HG02571 (cell line): Measurements from ENCODE around the gene RANGAP1.
A peak's percentile ranks its signal among the peaks of the same experiment; 100 is the strongest.
"Not testable (repeated sequence)": the region's sequence is repeated elsewhere in the genome, so short reads cannot be mapped to it uniquely, and the experiment has no call there.

Source experiments
- ATAC-seq: cut with Tn5 transposase; IDR thresholded peaks from one replicate; pipeline ENCODE4 v1.9.1; 2021; ENCODE audit warnings: mild to moderate bottlenecking, moderate library complexity; ENCODE audit not compliant: unreplicated experiment

RANGAP1 gene

DNA sequence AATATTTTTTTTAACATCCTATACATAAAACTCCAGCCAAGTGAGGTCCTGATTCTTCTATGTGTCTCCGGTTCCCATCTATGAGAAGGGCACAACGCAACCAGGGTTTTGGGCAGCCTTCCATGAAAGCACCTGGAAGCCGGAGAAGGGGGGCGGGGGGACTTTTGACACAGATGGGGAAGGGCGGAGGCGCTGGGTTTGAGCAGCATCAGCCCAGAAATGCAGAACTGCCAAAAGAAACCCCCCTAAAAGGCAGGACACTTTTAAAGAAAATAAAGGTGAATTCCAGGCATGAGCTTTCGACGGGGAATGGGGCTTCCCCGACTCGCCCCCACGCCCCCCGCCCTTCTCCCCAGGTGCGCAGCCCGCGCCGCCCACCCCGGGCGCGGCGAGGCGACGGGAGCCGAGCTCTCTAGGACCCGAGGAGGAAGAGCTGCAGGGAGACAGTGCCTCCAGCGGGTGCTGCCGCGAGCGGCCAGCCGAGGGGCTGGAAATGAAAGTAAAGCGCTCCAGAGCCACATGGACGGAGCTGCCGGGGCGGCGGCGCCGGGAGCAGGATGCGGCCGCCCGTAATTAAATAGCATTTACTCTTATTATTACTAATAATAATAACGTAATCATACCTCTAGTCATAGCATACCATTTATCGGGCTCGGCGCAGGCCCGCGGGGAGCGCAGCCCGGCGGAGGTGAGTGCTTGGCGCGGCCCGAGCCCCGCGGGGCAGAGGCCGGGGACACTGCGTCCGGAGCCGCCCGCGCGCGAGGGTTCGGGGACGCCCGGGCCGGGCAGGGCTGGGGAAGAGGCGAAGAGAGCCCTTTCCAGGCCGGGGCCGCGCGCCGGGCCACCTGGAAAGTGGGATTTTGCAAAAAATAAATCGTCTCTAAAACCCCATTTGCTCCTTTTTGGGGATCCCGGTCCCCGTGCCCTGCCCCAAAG is 15.4 kb upstream of the RANGAP1 start, which contains the start of gene ZC3H7B:
Gene ZC3H7B (plus strand): TSS at position 441 of the 936 bp plus-strand sequence. CDS start 19,136 bp downstream, outside the sequence.
- peak; percentile 83 for ATAC-seq

DNA sequence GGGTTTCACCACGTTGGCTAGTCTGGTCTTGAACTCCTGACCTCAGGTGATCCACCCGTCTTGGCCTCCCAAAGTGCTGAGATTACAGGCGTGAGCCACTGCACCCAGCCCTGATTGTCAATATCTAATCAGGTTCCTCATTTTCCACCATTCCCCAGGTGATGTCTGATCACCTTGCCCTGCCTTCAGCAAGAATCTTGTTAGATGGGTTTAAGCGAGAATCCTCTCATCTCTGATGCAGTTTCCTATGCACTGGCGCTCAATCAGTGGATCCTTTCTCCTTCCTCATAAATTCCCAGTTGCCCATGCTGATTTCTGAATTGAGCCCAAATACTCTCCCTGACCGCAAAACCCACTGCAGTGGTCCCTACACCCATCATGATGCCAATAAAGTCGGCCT is 14.7 kb upstream of the RANGAP1 start:
- no peak for ATAC-seq

DNA sequence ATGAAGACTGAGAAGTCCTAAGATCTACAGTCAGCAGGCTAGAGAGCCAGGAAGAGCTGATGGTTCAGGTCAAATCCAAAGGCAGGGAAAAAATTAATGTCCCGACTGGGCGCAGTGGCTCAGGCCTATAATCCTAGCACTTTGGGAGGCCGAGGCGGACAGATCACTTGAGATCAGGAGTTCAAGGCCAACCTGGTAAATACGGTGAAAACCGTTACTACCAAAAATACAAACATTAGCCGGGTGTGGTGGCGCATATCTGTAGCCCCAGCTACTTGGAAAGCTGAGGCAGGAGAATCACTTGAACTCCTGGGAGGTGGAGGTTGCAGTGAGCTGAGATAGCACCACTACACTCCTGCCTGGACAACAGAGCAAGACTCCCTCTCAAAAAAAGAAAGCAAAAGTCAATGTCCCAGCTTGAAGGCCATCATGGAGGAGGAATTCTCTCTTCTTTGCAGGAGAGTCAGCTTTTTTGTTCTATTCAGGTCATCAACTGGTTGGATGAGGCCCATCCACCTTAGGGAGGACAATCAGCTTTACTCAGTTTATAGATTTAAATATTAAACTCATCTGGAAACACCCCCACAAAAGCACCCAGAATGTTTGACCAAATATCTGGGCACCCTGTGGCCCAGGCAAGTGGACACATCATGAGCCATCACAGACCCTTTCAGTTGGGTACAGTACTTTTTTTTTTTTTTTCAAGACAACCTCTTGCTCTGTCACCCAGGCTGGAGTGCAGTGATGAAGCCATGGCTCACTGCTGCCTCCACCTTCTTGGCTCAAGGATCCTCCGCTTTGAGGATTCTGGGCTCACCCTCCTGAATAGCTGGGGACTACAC is 11.1 kb upstream of the RANGAP1 start:
- ATAC-seq = no peak

DNA sequence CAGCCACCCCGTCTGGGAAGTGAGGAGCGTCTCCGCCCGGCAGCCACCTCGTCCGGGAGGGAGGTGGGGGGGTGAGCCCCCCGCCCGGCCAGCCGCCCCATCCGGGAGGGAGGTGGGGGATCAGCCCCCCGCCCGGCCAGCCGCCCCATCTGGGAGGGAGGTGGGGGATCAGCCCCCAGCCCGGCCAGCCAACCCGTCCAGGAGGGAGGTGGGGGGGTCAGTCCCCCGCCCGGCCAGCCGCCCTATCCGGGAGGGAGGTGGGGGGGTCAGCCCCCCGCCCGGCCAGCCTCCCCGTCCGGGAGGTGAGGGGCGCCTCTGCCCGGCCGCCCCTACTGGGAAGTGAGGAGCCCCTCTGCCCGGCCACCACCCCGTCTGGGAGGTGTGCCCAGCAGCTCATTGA is 8.8 kb upstream of the RANGAP1 start:
- ATAC-seq = not testable (repeated sequence)

DNA sequence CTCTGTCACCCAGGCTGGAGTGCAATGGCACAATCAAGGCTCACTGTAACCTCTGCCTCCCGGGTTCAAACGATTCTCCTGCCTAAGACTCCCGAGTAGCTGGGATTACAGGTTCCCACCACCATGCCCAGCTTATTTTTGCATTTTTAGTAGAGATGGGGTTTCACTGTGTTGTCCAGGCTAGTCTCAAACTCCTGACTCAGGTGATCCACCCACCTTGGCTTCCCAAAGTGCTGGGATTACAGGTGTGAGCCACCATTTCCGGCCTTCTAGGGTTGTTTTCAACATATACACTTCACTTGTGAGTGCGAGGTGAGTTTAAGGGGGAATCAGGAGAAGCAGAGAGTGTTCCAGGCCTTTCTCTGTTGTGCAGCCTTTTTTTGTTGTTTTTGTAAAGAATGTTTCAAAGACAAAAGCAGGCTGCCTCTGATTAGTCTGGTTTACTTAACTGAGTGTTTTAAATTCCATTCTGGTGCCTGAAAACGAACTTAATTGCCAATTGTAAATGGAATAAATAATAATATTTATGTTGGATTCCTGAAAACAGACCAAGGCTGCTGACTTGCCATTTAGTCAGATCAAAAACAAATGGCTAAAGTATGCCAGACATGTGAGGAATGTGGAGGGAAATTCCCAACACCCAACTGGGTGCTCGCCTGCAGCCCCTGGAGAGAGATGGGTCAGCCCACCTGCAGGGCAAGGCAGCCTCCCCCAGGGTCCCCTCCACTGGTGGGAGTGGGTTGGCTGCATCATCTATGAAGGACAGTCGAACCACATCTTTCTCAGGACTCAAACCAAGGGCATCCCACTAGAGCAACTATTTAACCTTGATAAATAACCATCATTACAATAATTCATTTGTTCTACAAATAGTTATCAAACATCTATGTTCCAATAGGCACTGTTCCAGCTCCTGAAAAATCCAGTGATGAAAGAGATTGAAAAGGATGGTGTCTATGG is 4.6 kb upstream of the RANGAP1 start:
- ATAC-seq = no peak

DNA sequence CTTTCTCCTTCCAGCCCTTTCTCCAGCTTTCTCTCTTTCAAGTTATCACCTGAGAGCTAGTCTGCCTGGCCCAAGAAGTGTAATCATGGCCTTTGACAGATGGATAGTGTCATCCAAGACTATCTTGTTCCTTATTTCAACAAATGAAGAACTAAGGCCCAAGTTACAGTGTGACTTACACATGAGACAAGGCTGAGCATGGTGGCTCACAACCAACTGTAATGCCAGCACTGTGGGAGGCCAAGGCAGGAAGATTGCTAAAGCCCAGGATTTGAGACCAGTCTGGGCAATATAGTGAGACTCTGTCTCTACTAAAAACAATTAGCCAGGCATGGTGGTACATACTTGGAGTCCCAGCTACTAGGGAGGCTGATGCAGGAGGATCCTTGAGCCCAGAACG is 3.7 kb upstream of the RANGAP1 start:
- no peak for ATAC-seq

DNA sequence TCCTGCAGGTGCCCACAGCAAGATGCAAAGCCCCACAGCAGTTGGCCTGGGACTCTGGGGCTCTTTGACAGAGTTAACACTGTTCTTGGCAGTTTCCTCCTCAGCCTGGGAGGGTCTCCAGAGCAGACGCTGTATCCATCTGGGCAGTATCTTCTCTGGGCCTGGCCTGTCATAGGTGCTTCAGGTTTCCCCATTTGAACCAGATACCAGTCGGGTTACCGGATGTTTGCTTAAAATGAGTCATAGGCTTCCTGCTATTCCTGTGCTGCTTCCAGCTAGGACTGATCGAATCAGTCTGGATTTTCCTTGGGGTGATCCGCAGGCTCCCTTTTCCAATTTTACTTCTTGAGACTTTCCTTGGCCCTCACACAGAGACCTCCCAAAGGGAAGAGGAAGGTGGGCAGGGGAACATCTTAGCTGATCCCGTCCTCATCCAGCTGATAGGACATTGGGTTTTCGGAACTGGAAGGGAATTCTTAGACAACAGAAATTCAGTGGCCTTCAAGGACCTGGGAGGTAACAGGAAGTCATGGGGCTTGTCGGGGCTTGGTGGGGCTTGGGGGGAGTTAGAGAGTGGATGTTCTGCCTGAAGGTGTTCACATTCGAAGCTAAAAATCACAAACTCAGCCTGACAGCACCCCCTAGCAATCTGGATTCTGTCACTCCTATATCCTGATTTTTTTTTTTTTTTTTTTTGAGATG is 2.4 kb upstream of the RANGAP1 start:
- no peak for ATAC-seq

DNA sequence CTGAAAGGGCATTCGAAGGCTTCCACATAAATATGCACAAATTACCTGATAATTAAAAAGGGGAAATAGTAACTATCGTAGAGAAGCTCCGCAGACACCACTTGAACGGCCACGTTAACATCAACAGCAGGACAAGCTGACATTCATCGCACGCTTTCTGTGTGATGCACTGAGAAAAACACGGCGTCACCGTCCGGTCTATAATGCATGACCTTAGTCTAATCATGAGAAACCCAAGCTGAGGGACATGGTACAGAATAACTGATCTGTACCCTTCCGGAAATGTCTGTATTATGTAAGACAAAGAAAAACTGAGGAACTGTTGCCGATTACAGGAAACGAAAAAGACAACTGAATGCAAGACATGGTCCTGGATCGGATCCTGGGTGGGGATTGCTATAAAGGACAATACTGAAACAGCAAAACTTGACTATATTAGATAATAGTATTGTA is 678 bp upstream of the RANGAP1 start:
- ATAC-seq = peak; percentile 5

DNA sequence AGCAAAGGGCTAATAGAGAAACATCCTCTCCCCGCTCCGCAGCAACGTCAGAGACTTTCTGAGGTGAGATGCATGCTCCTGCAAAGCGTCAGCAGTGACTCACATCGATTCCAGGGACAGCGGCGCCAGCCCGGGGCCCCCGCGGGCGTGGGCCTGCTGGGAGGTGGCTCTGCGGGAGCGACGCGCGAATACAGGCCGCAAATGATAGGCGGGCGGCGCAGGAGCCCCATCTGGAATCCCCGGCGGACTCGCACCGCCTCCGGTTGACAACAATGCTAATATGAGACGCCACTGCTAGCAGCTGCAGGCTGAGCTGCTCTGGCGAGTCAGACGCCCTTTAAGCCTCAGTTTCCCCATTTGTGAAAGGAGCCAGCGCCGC is 557 bp downstream of the RANGAP1 start:
- no peak for ATAC-seq

DNA sequence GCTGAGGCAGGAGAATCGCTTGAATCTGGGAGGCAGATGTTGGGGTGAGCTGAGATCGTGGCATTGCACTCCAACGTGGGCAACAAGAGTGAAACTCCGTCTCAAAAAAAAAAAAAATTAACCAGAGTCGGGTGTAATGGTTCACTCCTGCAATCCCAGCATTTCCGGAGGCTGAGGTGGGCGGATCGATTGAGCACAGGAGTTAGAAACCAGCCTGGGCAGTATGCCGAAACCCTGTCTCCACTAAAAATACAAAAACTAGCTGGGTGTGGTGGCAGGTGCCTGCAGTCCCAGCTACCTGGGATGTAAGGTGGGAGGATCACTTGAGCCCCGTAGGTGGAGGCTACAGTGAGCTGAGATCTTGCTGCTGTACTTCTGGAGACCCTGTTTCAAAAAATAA is 1.5 kb downstream of the RANGAP1 start:
- no peak for ATAC-seq

DNA sequence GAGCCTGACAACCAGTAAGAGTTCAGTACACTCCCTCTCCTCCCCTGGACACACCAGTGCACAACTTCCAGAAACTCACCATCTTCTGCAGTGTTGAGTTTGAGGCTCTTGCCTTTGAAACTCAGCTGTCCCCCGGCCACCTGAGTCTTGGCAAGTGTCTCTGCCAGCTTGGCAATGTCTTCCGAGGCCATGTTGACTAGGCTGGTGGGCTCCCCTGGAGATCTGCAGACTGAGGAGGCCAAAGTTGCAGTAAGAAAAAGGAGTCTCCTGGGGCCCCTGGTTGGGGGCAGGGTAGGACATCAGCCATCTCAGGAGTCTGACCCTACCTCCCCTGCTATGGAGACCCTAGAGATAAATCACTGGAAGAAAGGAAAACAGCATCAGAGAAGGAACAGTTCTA is 5.1 kb downstream of the RANGAP1 start:
- ATAC-seq = no peak

DNA sequence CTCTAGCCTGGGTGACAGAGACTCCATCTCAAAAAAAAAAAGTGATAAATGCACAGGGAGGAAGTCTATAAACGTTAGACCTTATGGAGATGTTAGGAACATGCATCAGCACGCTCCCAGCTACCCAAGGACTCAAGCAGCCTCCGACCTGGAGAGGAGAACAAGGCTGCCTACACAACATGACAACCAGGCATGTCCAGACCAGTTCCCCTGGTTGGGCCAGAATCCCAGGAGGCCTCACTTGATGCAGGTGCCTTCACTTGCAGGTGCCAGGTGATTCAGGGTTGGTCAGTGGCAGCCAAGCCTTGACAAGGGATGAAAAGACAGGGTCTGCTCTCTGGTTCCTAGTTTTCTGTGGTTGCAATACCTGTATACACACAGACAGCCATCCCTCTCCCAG is 5.9 kb downstream of the RANGAP1 start:
- no peak for ATAC-seq

DNA sequence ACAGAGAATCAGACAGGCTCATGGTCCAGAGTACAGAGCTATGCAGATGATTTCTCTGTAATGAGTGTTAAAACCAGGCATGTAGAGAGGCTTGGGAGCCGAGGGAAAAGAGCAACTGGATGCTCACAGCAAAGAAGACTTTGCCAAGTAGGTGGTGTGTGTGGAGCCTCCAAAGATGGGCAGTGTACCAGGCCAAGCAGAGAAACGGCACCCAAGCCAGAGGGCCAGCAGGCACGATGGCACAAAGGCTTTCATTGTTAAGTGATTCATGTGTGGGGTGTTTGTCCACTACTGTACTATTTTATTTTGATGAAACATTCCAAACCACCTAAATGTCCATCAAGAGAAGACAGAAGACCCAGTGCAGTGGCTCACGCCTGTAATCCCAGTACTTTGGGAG is 11.1 kb downstream of the RANGAP1 start:
- ATAC-seq = no peak

DNA sequence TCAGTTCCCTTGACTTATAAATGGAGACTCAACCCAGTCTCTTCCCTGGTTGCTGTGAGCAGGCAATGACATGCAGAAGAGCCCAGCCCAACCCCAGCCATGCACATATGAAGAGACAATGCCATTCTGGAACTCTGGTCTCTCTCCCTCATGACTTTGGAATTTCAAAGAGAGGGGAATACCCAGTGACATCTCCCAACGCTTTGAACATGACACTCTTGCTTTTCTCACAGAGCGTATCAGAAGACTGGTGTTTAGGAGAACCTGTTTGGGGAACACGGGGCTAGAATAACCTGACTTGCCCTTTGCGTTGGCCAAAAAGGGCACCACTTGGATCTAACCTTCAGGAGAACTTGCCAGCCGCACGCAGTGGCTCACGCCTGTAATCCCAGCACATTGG is 12.9 kb downstream of the RANGAP1 start:
- ATAC-seq = no peak

DNA sequence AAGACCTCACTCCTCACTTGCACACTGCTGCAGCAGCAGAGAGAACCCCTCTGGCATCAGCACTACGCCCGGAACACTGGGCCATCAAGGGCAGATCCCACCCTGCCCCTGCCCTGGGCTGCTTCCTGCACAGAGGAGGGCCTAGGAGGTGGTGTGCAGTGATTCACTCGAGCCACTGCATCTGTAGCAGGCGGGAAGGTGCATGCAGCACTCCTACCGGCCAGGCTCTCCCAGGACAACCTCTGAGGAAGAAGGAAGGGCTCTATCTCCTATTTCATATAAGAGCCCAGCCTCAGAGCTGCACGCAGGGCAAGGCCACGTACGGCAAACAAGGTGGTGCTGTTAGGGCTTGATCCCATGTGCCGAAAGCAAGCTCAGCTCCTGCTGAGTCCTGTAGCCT is 14.2 kb downstream of the RANGAP1 start:
- no peak for ATAC-seq

DNA sequence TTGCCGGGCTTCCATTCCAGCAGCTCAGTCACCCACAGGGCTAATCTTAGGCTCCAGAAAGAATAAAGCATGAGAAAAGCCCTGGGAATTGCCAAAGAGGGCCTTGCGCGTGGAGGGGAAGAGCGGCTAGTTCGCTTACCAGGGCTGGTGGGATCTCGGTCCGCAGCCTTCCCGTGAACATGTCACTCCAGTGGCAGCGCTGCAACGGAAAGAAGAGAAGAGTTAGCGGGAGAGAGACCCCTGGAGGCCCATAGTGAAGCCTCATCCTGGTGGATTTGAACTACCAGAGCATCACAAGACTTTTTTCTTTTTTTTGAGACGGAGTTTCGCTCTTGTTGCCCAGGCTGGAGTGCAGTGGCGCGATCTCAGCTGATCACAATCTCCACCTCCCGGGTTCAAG is 18.0 kb downstream of the RANGAP1 start:
- no peak for ATAC-seq

DNA sequence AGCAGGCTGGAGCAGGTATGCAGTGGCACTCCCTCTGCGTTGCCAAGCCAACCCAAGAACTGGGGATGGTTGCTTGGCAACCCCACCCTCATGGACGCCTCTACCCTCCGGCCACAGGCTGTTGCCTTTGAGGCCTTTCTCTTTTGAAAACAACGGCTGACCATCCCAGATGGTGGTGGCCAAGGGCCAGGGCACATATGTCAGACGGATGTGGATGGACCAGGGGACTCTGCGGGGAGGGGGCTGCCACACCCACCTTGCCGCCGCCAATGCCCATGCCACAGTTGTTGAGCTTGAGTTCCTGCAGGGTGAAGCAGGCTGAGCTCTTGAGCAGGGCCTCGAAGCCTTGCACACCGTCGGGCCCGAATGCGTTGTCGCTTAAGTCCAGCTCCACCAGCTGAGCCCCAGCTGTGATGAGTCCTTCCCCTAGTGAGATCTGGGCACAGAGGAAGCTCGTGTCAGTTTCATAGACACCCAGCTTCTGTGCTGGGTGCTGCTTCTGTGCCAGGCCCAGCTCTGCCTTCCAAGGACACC is 21.5 kb downstream of the RANGAP1 start:
- ATAC-seq = no peak

DNA sequence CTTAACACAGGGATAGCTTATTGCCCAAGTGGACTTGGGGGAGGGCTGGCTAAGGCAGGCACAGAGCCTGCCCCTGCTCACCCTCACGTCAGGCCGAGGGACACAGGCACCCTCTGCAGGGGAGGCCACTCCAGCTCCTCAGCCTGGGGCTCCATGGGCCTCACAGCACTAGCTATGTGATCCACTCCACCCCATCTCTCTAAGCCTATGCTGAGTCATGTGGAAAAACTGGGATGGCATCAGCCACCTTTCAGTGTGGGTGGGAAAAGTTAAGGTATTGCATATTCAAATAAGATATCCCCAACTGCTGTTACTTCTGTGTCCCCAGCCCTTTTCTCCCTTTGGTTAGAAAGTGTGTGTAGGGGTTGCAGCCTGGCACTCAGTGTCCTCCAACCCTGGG is 22.3 kb downstream of the RANGAP1 start:
- ATAC-seq = no peak

DNA sequence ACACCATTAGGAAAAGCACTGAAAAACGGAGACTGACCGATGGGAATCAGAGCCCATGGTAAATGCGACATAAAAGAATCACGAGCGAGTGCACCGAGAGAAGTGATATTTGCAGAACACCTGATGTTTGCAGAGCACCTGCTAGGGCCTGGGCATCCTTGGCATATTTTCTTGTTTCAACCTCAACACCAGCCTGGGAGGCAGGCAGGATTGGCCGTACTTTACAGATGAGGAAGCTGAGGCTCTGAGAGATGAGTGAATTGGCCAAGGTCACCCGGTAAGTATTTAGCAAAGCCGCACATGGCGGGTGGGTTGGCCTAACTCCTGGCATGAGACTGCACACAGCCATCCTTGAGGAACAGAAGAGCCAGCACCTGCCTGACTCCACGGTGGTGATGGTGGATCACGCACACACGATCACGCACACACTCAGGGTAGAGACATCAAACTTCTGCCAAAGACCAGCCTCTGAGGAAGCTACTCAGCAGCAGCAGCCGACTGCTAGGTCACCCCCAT is 23.7 kb downstream of the RANGAP1 start:
- ATAC-seq = no peak
